ENCODE measurements around the gene SHROOM1.

Gene SHROOM1

GRCh38 chr5:132775476-132775961 lies 54.9 kb downstream of the SHROOM1 start:
- peak overlapping the region; percentile 81; the same call in 1 of the 2 replicates for H3K4me3 ChIP-seq (ENCODE audit: low read depth, low read length)
- TF ChIP-seq, protein P1, sequence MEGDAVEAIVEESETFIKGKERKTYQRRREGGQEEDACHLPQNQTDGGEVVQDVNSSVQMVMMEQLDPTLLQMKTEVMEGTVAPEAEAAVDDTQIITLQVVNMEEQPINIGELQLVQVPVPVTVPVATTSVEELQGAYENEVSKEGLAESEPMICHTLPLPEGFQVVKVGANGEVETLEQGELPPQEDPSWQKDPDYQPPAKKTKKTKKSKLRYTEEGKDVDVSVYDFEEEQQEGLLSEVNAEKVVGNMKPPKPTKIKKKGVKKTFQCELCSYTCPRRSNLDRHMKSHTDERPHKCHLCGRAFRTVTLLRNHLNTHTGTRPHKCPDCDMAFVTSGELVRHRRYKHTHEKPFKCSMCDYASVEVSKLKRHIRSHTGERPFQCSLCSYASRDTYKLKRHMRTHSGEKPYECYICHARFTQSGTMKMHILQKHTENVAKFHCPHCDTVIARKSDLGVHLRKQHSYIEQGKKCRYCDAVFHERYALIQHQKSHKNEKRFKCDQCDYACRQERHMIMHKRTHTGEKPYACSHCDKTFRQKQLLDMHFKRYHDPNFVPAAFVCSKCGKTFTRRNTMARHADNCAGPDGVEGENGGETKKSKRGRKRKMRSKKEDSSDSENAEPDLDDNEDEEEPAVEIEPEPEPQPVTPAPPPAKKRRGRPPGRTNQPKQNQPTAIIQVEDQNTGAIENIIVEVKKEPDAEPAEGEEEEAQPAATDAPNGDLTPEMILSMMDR (IDR thresholded peaks at IDR 0.05; ENCODE audit: low read depth, low read length) = no peak

DNA sequence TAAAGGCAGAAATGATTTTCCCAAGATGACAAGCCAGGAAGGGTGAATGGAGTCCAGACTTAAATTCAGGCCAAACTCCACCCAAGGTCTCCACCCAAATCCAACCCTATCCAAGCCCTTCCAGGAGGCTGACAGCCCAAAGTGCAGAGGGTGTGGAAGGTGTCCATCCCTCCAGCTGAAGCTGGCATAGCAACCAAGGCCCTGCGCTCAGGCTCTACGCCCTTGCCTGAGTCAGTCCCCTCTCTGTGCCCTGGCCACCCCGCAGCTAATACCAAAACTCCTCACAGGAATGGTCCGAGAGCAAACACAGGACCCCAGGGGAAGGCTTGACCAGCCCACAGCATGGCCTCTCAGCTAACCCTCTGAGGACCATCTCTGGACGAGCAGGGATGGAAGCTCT lies 55.6 kb downstream of the SHROOM1 start:
- TF ChIP-seq, protein P1 (IDR thresholded peaks at IDR 0.05; ENCODE audit: low read depth, low read length) = no peak
- no peak overlapping the region for H3K4me3 ChIP-seq (ENCODE audit: low read depth, low read length)

DNA sequence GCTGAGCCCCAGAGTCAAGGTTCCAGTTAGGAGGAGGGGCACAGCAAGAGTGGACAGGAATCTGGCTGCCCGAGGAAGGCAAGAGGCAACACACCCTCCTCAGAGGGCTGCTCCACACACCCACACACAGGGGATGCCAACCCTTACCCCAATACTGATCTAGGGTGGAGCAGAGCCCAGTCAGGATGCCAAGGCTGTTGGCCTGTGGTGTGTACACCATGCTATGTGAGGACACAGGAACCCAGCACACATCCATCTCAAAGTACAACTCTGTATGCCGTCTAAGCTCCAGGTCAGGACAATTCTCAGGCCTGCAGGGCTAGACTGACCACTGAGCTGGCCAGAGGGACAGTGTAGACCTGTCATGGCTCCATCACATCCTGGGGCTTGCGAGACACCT lies 56.0 kb downstream of the SHROOM1 start:
- TF ChIP-seq, protein P1 (IDR thresholded peaks at IDR 0.05; ENCODE audit: low read depth, low read length) = no peak
- no peak overlapping the region for H3K4me3 ChIP-seq (ENCODE audit: low read depth, low read length)

- TF ChIP-seq, protein P1 (IDR thresholded peaks at IDR 0.05; ENCODE audit: low read depth, low read length) = no peak
- no peak overlapping the region for H3K4me3 ChIP-seq (ENCODE audit: low read depth, low read length)
These were observed 56.7 kb downstream of the SHROOM1 start for GRCh38 chr5:132773601-132774355.

DNA sequence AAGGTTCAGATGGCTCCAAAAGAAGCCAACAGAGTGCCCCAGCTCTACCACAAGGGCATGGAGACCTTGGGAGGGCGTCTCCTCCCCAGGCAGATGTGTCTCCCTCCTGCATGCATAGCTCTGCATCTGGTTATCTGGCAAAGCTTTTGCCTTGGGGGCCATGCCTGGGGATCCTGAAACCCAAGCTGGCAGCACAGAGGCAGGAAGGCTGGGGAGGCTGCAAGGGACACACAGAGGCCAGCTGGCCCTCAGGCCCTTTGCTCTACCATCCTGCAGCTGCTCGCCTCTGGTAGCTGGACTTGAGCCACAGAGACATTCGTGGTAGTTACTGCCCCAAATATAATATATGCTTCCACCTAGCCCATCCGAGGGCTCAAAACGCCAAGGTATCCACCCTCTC lies 57.3 kb downstream of the SHROOM1 start:
- no peak overlapping the region for H3K4me3 ChIP-seq (ENCODE audit: low read depth, low read length)
- TF ChIP-seq, protein P1 (IDR thresholded peaks at IDR 0.05; ENCODE audit: low read depth, low read length) = no peak

DNA sequence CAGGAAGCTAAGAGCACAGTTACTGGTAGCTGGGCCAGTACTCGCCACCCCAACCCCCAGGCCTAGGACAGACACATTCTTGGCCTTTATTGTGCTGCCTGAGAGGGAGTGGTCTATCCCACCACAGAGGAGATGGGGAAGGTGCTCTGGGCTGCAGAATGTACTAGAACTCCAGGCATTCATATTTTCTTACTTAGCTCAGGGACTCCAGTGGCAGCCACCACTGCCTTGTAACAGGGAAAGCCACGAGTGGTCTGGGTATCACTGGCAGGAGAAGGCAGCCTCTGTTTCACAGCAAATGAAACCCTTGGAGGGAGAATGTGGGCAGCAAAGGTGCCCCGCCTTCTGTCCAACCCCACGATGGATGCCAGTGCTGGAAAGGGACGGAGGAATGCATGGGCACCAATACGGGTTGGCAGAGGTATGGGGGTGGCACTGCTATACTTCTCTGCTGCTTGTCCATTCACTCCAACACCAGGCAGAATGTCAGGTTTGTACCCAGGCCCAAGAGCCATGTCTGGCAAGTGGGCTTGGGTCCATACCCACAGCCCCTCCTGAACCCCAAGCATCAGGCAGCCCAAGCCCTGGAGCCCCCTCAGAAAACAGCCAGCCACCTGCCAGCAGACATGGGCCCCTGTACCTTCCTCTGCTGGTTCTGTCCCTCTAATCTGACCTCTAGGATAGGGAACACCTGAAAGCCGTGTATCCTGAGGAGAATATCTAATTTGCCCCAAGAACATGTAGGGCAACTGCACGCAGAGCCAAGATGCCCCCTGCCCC lies 58.0 kb downstream of the SHROOM1 start:
- TF ChIP-seq, protein P1 (IDR thresholded peaks at IDR 0.05; ENCODE audit: low read depth, low read length) = no peak
- no peak overlapping the region for H3K4me3 ChIP-seq (ENCODE audit: low read depth, low read length)

Measured in WI38 (cell line).